Hematopoietic multipotent progenitor cell (in vitro differentiated cells): ENCODE results near the gene TIAM2. TPM values are rescaled to one million over a fixed set of nuclear protein-coding genes. Genes with fewer than 3 reads are reported as not detected.
"Not testable (repeated sequence)": the region's sequence is repeated elsewhere in the genome, so short reads cannot be mapped to it uniquely, and the experiment has no call there.

Experiments
- DNase-seq, 3 donors: peaks; one replicate each; pipeline ENCODE4 v3.0.0-alpha.2; 2011 to 2015; ENCODE audit warnings: low read depth in 2 of 3, low spot score in 2 of 3
- total RNA-seq: library from RNA; depleted of rRNA; stranded (reverse); fragments of >200 nt; gene quantifications from one replicate; pipeline ENCODE4 v1.2.3, GENCODE V29; 2012

TIAM2 gene
- total RNA-seq, 1 donor = 1.1 TPM

DNA sequence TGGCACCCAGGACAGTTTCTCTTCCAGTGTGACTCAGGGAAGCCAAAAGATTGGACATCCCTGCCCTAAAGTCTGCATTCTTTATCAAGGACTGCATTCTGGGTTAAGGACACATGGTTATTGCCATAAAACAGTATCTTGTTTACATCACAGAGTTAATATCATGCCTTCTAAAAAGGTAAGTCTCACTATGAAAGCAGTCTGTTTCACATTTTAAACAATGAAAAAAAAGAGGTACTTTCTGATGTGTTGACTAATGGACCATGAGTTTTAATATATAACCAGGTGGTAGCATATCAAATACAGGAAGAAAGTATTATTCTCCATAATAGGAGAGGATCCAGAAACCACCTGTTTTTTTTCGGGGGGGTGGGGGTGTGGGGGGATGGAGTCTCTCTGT is 93.7 kb downstream of the TIAM2 start:
- no peak for DNase-seq

DNA sequence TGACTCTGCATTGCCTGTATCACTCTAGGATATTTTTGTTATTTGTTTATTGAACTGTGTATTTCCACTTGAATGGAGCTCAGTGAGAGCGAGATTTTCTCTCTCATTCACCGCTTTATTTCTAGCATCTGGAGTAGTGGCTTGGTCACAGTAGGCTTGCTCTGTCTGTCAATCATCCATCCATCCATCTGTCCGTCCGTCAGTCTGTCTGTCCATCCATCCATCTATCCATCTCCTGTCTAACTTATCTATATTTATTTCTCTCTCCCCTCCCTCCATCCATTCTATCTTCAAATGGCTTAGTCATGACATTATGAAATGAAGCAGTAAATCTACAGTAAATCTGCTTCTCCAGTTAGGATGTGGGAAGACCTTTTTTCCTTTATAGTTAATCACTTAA is 94.6 kb downstream of the TIAM2 start:
- no peak for DNase-seq

DNA sequence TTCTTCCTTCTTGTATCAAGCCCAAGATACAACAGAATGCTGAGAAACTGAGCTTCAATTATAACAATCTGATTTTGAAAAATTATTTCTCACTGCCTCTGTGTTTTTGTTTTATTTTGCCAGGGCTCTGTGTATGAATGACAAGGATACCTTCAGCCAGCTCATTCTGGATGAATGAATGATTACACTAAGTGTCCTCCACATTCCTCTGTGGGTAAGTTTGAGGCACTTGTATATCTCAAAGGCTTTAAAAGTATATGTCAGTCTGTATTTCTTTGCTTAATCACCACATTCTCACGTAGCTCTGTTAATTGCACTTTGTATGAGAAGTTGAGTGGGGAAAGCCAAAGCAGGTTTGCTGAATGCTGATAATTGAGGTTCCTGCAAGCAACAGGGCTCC is 95.1 kb downstream of the TIAM2 start:
- DNase-seq = no peak

DNA sequence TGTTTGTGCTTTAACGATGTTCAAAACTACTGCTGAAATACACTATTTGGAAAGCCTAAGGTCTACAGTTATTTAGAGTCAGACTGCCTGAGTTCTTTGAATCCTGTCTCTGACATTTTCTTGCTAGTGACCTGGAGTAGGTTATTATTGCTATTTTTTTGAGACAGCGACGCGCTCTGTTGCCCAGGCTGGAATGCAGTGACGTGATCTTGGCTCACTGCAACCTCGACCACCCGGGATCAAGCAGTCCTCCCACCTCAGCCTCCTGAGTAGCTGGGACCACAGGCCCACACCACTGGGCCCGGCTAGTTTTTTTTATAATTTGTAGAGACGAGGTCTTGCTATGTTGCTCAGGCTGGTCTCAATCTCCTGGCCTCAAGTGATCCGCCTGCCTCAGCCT is 96.6 kb downstream of the TIAM2 start:
- DNase-seq = no peak

DNA sequence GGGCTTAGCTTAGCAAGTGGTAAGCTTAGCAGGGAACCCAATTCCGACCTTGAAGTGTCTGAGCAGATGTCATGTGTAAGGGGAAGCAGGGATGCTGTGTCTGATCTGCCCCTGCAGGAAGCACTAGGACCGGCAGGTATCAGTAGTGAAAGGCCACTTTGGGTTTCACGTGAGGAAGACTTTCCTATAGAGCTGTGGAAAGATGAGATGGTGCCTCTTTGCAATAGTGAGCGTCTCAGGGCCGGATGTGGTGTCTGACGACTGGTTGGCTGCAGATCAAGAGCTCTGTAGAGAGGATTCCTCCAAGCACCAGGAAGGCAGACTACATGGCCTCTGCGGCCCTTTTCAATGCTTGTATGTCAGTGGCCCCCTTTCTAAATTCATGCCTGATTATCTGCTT is 98.3 kb downstream of the TIAM2 start:
- DNase-seq = no peak

DNA sequence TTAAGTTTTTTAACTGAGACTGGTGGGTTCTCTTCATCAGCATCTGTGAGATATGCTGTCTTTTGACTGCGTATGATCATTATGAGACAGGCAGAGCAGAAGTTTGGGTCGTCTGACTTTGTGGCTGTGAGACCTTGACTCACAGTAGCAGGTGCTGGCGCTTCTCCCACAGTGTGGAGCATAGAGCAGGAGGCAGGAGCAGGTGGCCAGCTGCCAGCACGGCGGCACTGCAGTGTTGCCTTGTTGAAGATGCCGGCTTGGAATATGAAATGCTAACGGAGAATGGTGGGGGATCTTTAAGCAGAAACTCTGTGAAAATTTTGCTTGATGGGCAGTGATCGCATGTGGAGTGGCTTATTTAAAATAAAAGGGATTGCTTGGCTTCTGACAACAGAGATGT is 105.0 kb downstream of the TIAM2 start:
- DNase-seq = no peak

DNA sequence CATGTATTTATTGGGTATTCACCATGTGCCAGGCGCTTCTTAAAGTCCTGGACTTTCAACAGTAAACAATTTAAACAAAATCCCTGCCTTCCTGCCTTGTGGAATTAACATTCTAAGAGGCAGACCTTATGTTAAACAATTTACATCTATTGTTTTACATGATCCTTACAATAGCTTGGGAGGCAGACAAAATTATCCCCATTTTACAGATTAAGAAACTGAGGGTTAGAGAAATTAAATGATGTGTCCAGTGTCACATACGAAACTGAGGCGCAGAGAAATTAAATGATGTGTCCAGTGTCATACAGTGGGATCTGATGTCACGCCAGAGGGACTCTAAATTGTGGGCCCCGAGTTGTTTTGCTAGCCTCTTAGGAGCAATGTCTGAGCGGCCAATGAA is 105.5 kb downstream of the TIAM2 start:
- no peak for DNase-seq

DNA sequence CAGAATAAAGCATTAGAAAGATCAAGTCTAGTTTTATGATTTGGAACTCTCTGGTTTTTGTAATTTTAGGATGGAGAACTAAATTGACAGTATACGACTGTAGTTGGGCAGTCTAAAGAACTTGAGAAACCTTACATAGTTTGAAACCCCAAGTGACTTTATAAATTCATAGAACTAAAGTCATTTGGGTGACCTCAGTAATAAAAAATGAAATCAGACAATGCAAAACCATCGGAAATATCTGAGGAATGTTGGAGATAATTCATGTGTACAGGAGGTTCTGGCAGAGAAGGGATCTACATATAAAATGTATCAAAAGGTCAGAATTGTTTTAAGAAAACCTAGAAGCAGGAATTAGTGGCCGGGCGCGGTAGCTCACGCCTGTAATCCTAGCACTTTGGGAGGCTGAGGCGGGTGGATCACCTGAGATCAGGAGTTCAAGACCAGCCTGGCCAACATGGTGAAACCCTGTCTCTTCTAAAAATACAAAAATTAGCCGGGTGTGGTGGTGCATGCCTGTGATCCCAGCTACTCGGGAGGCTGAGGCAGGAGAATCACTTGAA is 108.0 kb downstream of the TIAM2 start:
- DNase-seq = not testable (repeated sequence)

DNA sequence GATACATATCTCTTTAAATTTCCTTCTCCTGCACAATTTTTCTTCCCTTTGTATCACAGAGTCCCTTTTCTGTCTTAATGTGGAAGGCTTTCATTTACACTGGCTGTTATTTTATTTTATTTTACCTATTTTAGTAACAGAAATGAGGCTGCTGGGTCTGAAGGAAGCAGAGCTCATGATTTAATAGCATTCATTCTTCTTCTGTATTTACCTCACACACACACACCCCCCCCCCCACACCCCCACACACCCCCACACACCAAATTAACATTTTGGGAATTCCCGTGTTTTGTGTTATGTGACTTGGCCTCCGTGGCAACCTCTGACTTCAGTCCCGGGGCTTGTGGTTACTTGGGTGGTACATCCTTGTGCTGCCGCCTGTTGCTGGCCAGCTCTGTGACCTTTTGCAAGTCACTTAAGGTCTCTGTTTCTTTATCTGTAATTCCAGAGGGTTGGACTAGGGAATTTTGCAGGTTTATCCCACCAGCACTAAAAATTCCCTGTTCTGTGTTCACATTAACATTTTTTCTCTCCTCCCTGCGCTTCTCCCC is 108.8 kb downstream of the TIAM2 start:
- DNase-seq = peak in 2 of 3 donors; percentile 41 to 51

DNA sequence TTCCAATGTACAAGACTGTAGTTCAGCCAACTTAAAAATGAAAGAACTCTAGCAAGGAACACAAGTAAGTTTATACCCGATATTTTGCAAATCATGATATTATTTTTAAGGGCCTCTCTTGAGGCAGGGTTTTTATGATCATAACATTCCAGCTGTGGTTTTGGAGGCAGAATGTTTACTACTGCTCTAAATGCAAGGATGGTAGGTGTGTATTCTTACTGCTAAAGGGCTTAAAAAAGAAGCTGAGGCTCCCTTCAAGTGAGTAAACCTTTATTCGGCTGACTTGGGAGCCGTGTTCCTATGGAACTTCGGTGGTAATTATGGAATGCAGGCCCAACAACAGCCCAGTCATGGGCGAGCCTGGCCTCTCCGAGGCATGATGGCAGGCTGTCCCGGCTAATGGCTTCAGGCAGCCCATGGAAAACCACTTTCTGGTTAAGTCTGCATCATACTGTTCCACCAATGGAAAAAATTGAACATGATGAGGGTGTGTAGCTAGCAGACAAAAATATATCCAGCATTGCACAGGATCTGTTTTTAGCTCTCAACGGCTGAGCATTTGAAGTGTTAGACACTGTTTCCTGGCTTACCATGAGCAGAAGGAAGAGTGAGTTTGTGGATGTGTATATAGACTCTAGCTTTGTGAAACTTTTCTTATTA is 111.5 kb downstream of the TIAM2 start:
- DNase-seq = peak in 1 of 3 donors; percentile 17

DNA sequence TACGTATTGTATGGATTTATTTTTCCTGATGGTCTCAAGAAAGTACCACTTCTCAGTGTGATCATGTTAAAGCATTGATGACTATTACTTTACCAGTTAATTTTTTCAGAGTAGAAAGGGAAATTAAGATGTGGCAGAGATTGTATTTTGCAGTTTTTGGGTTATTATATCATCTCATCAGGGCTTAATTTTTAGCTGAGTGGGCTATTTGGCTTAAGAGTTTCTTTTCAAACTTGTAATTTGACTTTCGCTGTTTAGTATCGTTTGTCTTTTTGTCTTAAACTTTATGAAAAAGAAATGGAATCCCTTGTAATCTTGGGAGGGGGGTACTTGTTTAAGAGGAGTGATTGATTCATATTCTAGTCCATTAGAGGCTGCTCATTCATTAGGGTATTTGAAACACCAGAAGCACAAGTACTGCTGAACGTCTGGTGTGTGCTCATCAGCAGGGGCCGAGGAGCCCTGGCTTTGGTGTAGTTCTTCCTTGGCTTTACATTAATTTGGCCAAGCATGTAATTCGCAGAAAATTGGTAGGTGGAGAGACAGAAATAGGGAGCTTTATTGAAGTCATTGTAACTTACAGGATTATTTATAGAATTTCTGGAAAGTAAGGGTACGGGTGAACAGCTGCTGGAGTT is 112.4 kb downstream of the TIAM2 start:
- no peak for DNase-seq

DNA sequence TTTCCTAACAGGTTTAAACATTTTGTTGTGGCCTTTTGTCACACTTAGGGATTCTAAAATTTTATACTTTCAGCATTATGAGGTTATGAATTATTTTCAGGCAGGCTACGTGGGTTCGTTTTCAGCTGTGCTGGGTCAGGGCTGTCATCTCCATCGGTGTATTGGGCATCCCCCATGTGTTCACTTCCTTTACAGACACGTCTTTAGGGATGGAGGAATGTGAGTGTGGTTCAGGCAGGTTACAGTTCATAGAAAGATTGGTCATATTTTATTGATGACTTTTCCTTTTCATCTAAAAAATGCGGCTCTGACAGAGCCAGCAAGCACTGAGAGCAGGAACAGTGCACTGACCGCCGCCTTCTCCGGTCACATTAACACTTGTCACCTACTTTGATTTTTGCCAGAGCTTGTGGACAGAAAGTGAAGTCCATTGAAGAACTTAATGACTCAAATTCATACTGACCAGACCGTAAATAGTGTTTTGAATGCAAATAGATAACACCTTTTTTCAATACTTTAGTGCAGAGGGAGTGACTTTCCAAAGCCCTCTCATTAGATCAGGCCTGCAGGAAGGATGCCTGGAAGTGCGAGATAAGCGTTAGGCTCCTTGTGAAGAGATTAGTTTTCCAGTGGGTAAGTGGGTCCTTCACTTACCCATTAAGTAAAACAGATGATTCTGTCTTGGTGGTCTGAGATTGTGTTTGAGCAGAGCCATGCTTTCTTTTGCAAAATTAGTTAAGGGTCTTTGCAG is 113.1 kb downstream of the TIAM2 start:
- peak in 2 of 3 donors; percentile 29 to 37 for DNase-seq

DNA sequence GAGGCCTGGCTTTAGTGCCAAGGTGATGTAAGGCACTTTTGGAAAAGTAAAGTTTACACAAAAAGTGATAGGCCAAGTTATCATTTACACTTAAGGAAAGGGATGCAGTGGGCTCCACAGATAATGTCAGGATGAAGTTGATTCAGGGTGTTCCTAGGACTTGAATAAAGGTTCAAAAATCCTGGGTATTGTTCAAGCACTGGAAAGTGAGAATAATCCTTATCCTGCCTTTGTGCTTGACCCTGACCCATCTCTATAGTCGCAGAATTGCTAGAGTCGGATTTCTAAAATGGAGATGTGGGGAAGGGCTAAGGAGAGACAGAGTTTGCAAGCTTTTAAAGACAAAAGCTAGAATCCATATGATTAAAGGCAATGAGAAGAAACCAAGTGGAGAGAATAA is 115.6 kb downstream of the TIAM2 start:
- DNase-seq = no peak

DNA sequence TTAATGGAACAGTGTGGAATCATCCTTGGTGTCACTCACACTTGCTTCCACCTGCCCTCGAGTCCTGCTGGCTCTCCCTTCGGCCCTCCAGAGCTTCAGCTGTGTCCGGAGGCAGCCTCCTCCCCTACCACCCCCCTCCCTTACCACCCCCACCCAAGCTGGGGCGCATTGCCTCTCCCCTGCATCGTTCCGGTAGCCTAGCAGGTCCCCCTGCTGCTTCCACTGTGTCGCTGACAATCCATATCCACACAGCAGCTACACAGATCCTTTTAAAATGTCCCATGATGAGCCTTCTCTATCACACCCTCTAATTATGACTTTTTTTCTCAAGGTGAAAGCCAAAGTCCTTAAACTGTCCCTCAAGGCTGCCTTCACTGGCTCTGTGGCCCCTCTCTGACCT is 117.6 kb downstream of the TIAM2 start:
- DNase-seq = no peak

DNA sequence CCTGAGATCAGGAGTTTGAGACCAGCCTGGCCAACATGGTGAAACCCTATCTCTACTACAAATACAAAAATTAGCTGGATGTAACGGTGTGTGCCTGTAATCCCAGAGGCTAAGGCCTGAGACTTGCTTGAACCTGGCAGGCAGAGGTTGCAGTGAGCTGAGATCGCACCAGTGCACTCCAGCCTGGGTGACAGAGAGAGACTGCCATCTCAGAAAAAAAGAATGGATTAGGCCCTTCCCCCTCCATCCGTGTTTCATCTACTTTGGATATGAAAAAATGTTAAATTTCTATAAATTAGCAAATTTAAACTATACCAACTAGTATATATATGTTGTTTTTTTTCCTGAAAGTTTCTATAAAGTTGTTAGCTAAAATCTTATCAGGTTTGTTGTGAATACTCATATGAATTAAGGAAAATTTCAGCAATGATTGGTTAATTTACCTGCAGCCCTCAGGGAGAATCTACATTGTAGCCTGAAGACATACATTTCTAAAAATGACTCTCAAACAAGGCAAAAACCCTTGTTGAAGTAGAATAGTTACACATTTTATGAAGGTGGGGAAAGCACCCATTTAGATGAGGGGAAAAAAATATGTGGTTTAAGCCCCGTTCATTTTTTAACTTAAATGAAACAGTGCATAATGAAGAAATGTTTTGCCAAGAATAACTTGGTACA is 120.9 kb downstream of the TIAM2 start:
- no peak for DNase-seq

DNA sequence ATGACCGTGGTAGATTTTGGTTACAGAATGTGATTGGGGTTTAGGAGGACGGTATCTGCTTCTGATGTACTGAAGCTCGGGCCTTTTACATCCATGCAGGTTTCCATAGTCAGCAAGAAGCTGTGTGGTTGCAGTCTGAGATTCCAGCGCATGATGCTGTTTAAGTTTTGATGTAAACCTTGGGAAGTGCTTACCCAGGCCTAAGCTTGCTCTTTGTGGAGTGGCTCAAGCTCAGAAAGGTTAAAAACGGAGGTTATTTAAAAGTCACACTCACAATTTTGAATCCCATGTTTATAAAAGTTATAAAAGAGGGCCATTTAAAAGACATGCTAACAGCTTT is 121.4 kb downstream of the TIAM2 start:
- DNase-seq = no peak

DNA sequence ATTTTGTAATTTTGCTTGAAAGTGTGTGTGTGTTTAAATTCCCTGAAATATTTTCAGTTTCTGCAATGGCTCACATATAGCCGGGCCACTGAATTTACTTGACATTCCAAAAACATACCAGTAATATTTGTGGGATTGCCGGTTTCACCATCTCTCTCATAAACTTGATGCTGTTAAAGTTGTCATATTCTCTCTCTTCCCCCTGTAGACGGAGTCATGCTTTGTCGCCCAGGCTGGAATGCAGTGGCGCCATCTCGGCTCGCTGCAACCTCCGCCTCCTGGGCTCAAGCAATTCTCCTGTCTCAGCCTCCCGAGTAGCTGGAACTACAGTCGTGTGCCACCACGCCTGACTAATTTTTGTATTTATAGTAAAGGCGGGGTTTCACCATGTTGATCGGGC is 122.1 kb downstream of the TIAM2 start:
- DNase-seq = no peak

DNA sequence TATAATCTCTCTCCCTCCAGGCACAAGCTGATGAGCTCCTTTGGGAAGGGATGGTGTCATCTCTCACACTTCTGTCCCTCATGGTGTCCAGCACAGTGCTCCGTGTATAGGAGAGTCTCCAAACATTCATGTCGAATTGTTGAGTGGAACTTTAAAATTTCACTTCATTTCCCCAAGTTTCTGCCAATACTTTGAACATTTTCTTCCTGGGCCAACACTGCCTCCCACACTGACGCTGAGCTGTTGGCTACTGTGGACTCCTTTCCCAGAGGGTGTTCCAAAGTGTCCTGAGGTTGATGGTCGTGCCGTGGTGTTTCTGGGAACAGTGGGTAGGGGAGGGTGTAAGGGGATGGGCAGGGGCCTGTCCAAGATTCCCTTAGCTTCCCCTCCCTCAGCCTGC is 122.7 kb downstream of the TIAM2 start:
- DNase-seq = no peak

DNA sequence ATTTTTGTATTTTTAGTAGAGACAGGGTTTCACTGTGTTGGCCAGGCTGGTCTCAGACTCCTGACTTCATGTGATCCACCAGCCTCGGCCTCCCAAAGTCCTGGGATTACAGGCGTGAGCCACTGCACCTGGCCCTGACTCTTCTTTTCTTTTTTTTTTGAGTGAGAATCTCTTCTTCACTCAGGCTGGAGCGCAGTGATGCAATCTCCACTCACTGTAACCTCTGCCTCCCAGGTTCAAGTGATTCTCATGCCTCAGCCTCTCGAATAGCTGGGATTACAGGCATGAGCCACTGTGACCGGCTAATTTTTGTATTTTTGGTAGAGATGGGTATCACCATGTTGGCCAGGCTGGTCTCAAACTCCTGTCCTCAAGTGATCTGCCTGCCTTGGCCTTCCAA is 124.1 kb downstream of the TIAM2 start:
- DNase-seq = not testable (repeated sequence)

DNA sequence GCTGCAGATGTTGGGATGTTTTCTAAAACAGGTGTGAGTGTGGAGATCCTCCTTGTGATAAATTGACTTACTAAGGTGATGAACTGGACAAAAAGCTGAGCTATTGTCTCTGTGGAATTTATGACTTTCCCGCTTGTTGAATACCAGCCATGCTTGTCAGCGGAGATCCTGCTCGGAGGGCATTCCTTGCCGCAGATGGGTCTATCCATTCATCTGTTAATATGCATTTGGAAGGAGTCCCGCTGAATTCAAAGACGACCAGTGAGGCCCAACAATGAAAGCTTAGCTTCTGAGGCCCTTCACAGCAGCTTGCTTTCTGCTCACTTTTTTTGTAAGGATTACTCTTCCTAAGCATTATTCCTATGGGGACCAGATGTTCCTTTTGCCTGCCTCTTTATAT is 124.9 kb downstream of the TIAM2 start:
- no peak for DNase-seq

DNA sequence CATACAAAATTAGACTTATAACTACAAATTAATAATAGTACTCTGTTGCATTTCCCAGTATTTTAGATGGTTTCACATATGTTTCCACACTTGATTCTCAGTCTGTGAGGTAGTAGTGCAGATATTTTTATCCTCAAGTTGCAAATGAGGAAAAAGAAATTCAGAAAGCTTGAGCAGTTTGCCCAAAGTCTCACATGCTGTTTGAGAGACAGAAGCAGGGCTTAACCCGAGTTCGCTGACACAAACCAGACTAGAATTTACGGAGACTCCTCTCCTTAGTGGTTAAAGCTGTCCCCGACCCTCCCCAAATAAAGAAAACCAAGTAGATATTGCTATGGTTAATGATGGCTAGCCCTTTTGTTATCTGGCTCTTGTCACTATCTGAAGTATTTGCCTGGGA is 126.2 kb downstream of the TIAM2 start:
- DNase-seq = no peak
